T-helper 22 cell (primary cell): ENCODE data around the gene CBX8.

Experiments
- DNase-seq: peaks from one replicate; pipeline ENCODE4 v3.0.0-alpha.2; 2020; ENCODE audit warnings: low read depth

Gene CBX8

GRCh38 chr17:79796763-79797491 is at the start of gene CBX8:
Gene CBX8, minus strand, starts transcription at chr17:79797077. Its CDS starts 79 bp downstream, at chr17:79796998.
- peak; percentile 97 for DNase-seq

GRCh38 chr17:79845601-79845949 is 48.7 kb upstream of the CBX8 start:
- DNase-seq = no peak

- no peak for DNase-seq
Measured at GRCh38 chr17:79844869-79845600, 48.2 kb upstream of the CBX8 start.

DNA sequence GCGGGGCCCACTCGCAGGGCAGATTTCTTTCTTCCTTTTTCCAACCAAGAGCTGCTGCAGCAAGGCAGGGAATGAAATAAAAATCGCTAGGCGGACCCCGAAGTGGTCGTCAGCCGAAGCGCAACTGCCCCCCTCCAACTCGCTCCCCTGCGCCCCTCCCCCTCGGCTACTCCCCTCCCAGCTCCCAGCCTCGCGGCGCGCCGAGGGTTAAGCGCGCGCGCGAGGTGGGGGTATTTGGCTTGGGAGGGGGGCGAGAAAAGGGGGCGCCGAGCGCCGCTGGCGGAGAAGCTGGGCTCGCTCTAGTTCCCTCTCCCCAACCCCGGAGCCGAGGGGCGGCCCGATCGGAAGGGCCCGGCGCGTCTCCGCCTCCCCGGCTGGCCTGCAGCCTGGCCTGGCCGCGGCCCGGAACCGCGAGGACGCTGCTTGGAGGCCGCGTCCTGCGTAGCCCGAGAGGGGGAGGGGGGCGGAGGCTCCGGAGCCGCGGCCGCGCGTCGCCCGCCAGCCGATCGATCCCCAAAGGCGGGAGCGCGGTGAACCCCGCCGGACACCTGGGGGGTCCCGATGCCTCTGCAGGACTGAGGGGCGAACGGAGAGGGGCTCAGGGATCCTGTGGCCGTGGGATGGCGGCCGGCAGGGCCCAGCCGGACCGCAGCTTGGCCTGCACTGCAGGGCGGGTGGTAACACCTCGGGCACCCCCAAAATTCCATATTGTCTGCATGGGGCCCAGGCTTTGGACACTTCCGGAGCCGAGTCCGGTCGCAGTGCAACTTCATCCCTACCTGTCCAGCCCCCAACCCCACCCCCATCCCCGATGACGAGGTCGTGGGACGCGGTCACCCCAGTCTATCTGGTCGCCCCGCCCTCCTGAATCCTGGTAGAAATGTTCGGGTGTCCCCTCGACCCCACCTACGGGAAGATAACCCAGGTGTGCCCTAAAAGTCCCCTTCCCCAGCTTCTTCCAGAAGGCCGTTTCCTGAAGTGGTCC is 47.2 kb upstream of the CBX8 start:
- no peak for DNase-seq

- DNase-seq = no peak
Measured at GRCh38 chr17:79843474-79843815, 46.6 kb upstream of the CBX8 start.

- DNase-seq = no peak
Measured at GRCh38 chr17:79842656-79843473, 46.0 kb upstream of the CBX8 start.

DNA sequence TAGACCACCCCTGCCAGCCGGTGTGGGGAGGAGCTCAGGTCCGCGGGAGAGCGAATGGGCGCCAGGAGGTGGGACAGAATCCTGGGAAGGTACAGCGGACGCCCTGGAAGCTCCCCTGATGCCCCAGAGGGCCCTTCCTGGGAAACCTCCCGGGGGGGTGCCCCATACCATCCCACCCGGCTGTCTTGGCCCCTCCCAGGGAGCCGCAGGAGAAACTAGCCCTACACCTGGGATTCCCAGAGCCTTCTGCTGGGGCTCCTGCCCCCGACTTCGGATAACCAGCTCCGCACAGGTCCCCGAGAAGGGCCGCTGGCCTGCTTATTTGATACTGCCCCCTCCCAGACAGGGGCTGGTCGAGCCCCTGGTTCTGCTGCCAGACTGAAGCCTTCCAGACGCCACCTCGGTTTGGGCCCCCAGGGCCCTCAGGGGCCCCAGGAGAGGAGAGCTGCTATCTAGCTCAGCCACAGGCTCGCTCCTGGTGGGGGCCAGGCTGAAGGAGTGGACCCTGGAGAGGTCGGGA is 45.3 kb upstream of the CBX8 start:
- no peak for DNase-seq

- DNase-seq = no peak
Measured at GRCh38 chr17:79841369-79842135, 44.7 kb upstream of the CBX8 start.

- DNase-seq = no peak
Measured at GRCh38 chr17:79840989-79841286, 44.1 kb upstream of the CBX8 start.

- DNase-seq = no peak
Measured at GRCh38 chr17:79840269-79840988, 43.6 kb upstream of the CBX8 start.

GRCh38 chr17:79839356-79840268 is 42.7 kb upstream of the CBX8 start, which contains the start of gene CBX4:
Gene CBX4, minus strand, starts transcription at chr17:79839440. Its CDS starts 189 bp downstream, at chr17:79839251.
- peak; percentile 87 for DNase-seq

DNA sequence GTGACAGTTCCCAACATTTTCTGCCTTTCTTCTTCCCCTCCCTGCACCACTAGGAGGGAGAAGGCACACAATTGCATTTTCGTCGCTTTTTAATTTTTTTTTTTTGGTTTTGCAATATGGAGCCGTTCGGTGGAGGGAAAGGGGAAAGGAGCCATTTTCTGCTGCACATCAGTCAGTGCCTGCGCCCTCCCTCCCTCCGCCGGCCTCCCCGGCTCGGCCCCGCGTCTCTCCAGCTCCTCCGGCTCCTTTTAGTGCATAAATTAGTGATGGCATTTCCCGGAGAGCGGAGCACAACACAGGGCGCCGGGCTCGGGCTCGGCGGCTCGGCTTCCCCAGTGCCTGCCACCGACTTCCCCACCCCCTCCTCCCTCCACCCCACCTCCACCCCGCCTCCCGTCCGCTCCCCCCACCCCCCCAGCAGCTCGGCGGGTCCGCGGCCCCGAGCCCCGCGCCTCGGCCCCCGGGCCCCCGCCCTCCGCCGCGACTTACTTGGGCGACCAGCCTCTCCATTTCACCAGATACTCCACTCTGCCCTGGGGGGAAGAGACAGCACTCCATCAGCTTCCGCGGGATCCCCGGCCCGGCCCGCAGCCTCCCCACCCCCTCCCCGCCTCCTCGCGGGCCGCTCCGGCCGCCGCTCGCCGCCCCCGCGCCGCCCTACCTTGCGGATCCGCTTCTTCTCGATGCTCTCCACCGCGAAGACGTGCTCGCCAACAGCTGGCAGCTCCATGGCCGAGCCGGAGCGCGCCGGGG is 41.8 kb upstream of the CBX8 start:
- DNase-seq = peak; percentile 36

DNA sequence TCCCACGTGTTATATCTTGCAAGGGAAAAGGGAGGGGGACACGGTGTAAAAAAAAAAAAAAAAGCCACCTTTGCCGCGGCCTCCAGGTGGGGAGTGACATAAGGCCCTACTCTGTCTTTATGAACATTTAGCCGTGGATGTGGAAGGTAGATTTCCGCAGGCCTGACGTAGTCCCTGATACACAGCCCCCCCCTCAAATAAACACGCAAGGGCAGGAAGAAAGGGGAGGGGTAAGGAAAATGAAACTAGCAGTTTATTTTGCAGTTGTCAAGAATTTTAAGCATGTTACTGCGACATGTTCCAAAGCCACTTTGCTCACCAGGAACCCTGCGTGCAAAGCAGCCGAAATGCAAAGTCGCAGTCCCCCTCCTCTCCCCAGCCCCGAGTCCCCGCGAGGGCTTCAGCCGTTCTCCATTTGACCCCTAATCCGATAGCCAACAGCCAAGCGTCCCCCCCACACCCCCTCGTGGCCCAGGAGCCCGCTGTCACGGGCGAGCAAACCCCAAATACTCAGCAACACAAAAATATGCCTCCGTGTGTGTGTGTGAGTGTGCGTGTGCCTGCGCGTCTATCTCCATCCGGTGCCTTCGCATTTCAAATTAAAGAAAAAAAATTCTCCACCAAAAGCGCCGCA is 41.1 kb upstream of the CBX8 start:
- DNase-seq = no peak

GRCh38 chr17:79836972-79837887 is 40.4 kb upstream of the CBX8 start:
- DNase-seq = no peak

GRCh38 chr17:79836510-79836971 is 39.7 kb upstream of the CBX8 start:
- DNase-seq = no peak

DNA sequence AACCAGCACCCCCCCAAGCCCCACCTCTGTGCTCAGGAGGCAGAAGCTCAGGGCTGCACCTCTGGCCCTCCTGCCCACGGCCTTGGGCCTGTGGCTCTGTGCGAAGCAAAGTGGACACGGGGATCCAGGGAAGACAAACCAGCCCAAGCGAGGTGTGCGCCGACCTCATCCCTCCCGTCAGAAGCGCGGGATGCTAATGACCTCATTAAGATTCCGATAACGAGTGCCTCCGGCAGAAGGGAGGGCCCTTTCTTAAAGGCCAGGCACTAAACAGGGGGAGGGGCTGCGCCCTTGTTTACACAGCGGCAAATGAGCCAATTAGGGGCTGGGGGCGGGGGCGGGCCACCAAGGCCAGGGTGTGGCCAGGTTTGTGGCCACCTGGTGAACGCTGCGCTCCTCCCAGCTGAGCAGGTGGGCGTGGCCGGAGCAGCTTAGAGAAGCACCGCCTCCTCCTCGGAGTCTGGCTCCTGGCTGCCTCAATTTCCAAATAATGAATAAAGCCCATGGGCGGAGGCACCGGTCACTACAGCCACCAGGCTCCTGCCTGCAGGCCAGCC is 39.2 kb upstream of the CBX8 start:
- DNase-seq = no peak
